Osteoblast (primary cell): ENCODE data around the gene GPN2. TPM values are rescaled to one million over a fixed set of nuclear protein-coding genes. Genes with fewer than 3 reads are reported as not detected.

Experiments used
- DNase-seq: peaks from one replicate; pipeline ENCODE4 v3.0.0; 2011; ENCODE audit warnings: low spot score, mixed read lengths; ENCODE audit not compliant: insufficient read length; ENCODE audit errors: missing footprints
- H2AFZ ChIP-seq: 2 replicates; pipeline ENCODE4 v1.6.0; 2011; ENCODE audit warnings: mild to moderate bottlenecking, low read length
- H3K27ac ChIP-seq: 2 replicates; pipeline ENCODE4 v1.5.1; 2011; ENCODE audit warnings: mild to moderate bottlenecking, low read depth, low read length, moderate library complexity
- H3K27me3 ChIP-seq: 2 replicates; pipeline ENCODE4 v1.6.0; 2012; ENCODE audit warnings: mild to moderate bottlenecking, control low read depth, inconsistent platforms, low read length, moderate library complexity; ENCODE audit not compliant: insufficient read depth
- H3K36me3 ChIP-seq: 2 replicates; pipeline ENCODE4 v1.5.1; 2011; ENCODE audit warnings: mild to moderate bottlenecking, low read length, control low read depth, moderate library complexity; ENCODE audit not compliant: insufficient read depth
- H3K4me1 ChIP-seq: 2 replicates; pipeline ENCODE4 v1.5.1; 2011; ENCODE audit warnings: mild to moderate bottlenecking, low read length, control low read depth, moderate library complexity; ENCODE audit not compliant: insufficient read depth
- H3K4me2 ChIP-seq: 2 replicates; pipeline ENCODE4 v1.6.0; 2011; ENCODE audit warnings: mild to moderate bottlenecking, low read length; ENCODE audit not compliant: insufficient read depth
- H3K4me3 ChIP-seq: fragments of 200-600 bp; sonication (generic); 3 replicates; pipeline ENCODE4 v1.5.1; 2012; ENCODE audit warnings: mild to moderate bottlenecking, low read length, inconsistent platforms; ENCODE audit not compliant: insufficient read depth
- H3K79me2 ChIP-seq: 2 replicates; pipeline ENCODE4 v1.6.0; 2012; ENCODE audit warnings: mild to moderate bottlenecking, low read length, control low read depth, inconsistent platforms; ENCODE audit not compliant: insufficient read depth
- H3K9me3 ChIP-seq: 2 replicates; pipeline ENCODE4 v1.5.1; 2011; ENCODE audit warnings: low read depth, low read length, control low read depth
- H4K20me1 ChIP-seq: 2 replicates; pipeline ENCODE4 v1.6.0; 2012; ENCODE audit warnings: mild to moderate bottlenecking, low read length, control low read depth; ENCODE audit not compliant: insufficient read depth
- CTCF ChIP-seq: IDR thresholded peaks from 2 replicates; pipeline ENCODE4 v1.5.1; 2011; ENCODE audit warnings: mild to moderate bottlenecking, low read depth, low read length, moderate library complexity; ENCODE audit errors: extremely low read depth
- total RNA-seq: library from RNA; depleted of rRNA; stranded (reverse); fragments of >200 nt; gene quantifications from 2 replicates; pipeline ENCODE4 v1.2.3, GENCODE V29; 2012

GPN2 gene
- total RNA-seq, 1 donor: 8.0 TPM

GRCh38 chr1:26910343-26911160 lies 20.5 kb upstream of the GPN2 start:
- Histone ChIP-seq H3K36me3 (no peaks in the 10 kb centered on the region), H3K4me2 (no peak overlapping the region), H3K27me3 (peaks cover 6% of the 10 kb centered on the region), H3K4me1 (peaks cover 8% of the 10 kb centered on the region), H3K79me2 (no peaks in the 10 kb centered on the region), H2AFZ (no peak overlapping the region), H4K20me1 (no peaks in the 10 kb centered on the region), H3K4me3 (no peak overlapping the region), H3K27ac (no peak overlapping the region), H3K9me3 (no peaks in the 10 kb centered on the region)
- no peak for TF ChIP-seq CTCF
- no peak for DNase-seq

- Histone ChIP-seq H3K27me3 (peaks cover 6% of the 10 kb centered on the region), H3K79me2 (no peaks in the 10 kb centered on the region), H3K4me3 (no peak overlapping the region), H3K9me3 (no peaks in the 10 kb centered on the region), H2AFZ (no peak overlapping the region), H3K4me1 (peaks cover 8% of the 10 kb centered on the region), H3K36me3 (no peaks in the 10 kb centered on the region), H4K20me1 (no peaks in the 10 kb centered on the region), H3K27ac (no peak overlapping the region), H3K4me2 (no peak overlapping the region)
- DNase-seq: no peak
- no peak for TF ChIP-seq CTCF
Observed at GRCh38 chr1:26909951-26910342, 19.9 kb upstream of the GPN2 start.

GRCh38 chr1:26907071-26907917 lies 17.2 kb upstream of the GPN2 start:
- DNase-seq: peak; percentile 96
- no peak for TF ChIP-seq CTCF
- Histone ChIP-seq H4K20me1 (no peaks in the 10 kb centered on the region), H3K9me3 (no peaks in the 10 kb centered on the region), H3K36me3 (no peaks in the 10 kb centered on the region), H3K4me2 (peak overlapping the region; percentile 32), H3K27me3 (peaks cover 6% of the 10 kb centered on the region), H3K27ac (no peak overlapping the region), H2AFZ (no peak overlapping the region), H3K4me3 (no peak overlapping the region), H3K4me1 (peaks cover 8% of the 10 kb centered on the region), H3K79me2 (no peaks in the 10 kb centered on the region)
